Activated CD4-positive, alpha-beta T cell treated with anti-CD3 and anti-CD28 coated beads, Interleukin-10, Interleukin-2, amounts not matched to agents 100 ng/mL and 50 ng/mL, durations not matched to agents 16 hours and 8 hours (primary cell): Measurements from ENCODE around the gene FGF19.
A peak's percentile ranks its signal among the peaks of the same experiment; 100 is the strongest.

Experiments used
- DNase-seq: peaks from one replicate; pipeline ENCODE4 v3.0.0-alpha.2; 2020

FGF19 gene

GRCh38 chr11:69703768-69704507, at the start of gene FGF19:
Gene FGF19, minus strand, starts transcription at chr11:69704022. Its CDS starts 146 bp downstream, at chr11:69703876.
- DNase-seq: no peak

GRCh38 chr11:69752890-69753289, 49.1 kb upstream of the FGF19 start:
- DNase-seq: no peak

GRCh38 chr11:69750875-69751597, 47.2 kb upstream of the FGF19 start:
- DNase-seq: no peak

- no peak for DNase-seq
Observed at GRCh38 chr11:69750108-69750850, 46.5 kb upstream of the FGF19 start.

GRCh38 chr11:69748637-69749036, 44.8 kb upstream of the FGF19 start:
- no peak for DNase-seq

- DNase-seq: no peak
Observed at GRCh38 chr11:69746752-69747742, 43.2 kb upstream of the FGF19 start.

- no peak for DNase-seq
Observed at GRCh38 chr11:69746140-69746539, 42.3 kb upstream of the FGF19 start.

- no peak for DNase-seq
Observed at GRCh38 chr11:69745201-69745600, 41.4 kb upstream of the FGF19 start.

GRCh38 chr11:69744435-69744834, 40.6 kb upstream of the FGF19 start:
- no peak for DNase-seq

- no peak for DNase-seq
Observed at GRCh38 chr11:69734841-69735240, 31.0 kb upstream of the FGF19 start.

GRCh38 chr11:69734367-69734766, 30.5 kb upstream of the FGF19 start:
- DNase-seq: no peak

GRCh38 chr11:69732910-69733309, 29.1 kb upstream of the FGF19 start:
- DNase-seq: no peak

GRCh38 chr11:69731110-69731509, 27.3 kb upstream of the FGF19 start:
- no peak for DNase-seq

GRCh38 chr11:69730500-69730899, 26.7 kb upstream of the FGF19 start:
- DNase-seq: no peak

- DNase-seq: no peak
Observed at GRCh38 chr11:69729252-69729651, 25.4 kb upstream of the FGF19 start.

GRCh38 chr11:69727266-69727665, 23.4 kb upstream of the FGF19 start:
- DNase-seq: no peak

- no peak for DNase-seq
Observed at GRCh38 chr11:69726481-69726880, 22.7 kb upstream of the FGF19 start.

- no peak for DNase-seq
Observed at GRCh38 chr11:69726019-69726418, 22.2 kb upstream of the FGF19 start.

GRCh38 chr11:69721745-69722144, 17.9 kb upstream of the FGF19 start:
- no peak for DNase-seq

- DNase-seq: no peak
Observed at GRCh38 chr11:69721106-69721505, 17.3 kb upstream of the FGF19 start.

GRCh38 chr11:69718912-69719311, 15.1 kb upstream of the FGF19 start:
- DNase-seq: no peak

- DNase-seq: peak; percentile 36
Observed at GRCh38 chr11:69718147-69718546, 14.3 kb upstream of the FGF19 start.
